ENCODE results near the gene EIF3L. TPM values are rescaled to one million over a fixed set of nuclear protein-coding genes. Genes with fewer than 3 reads are reported as not detected.

Gene EIF3L
- total RNA-seq, 1 experiment from 2014 or later, result 505 TPM

DNA sequence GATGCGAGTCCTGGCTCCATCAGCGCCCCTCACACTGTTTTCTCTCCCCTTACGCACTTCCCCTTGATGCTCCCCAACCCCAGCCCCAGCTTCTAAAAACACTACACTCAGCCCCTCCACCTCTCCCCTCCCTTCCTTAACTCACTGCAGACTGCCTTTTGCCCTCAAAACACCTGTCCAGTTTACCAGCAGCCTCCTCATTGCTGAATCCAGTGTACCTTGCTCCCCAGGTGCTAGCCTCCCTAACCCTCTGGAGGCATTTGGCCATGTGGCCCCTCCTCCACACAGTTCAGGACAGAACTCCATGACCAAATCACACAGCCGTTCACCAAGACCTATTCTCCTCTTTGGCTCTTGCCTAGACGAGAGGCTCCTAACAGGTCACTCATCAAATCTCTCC lies 28.9 kb upstream of the EIF3L start:
- H3K27ac Mint-ChIP-seq (ENCODE audit: low read depth, unreplicated experiment), result no peak overlapping the region
- no peak overlapping the region for H3K4me3 Mint-ChIP-seq (ENCODE audit: unreplicated experiment)
- no TSS peak for BruUV-seq (replicated peaks)
- TF ChIP-seq, protein P1, sequence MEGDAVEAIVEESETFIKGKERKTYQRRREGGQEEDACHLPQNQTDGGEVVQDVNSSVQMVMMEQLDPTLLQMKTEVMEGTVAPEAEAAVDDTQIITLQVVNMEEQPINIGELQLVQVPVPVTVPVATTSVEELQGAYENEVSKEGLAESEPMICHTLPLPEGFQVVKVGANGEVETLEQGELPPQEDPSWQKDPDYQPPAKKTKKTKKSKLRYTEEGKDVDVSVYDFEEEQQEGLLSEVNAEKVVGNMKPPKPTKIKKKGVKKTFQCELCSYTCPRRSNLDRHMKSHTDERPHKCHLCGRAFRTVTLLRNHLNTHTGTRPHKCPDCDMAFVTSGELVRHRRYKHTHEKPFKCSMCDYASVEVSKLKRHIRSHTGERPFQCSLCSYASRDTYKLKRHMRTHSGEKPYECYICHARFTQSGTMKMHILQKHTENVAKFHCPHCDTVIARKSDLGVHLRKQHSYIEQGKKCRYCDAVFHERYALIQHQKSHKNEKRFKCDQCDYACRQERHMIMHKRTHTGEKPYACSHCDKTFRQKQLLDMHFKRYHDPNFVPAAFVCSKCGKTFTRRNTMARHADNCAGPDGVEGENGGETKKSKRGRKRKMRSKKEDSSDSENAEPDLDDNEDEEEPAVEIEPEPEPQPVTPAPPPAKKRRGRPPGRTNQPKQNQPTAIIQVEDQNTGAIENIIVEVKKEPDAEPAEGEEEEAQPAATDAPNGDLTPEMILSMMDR (IDR thresholded peaks at IDR 0.05; ENCODE audit: unreplicated experiment), result no peak
- H3K27me3 Mint-ChIP-seq (ENCODE audit: insufficient read depth, unreplicated experiment), result no peaks in the 10 kb centered on the region
- intact Hi-C loops (cut with micrococcal nuclease), result no loop called here
- H3K9me3 Mint-ChIP-seq (ENCODE audit: unreplicated experiment), result no peaks in the 10 kb centered on the region
- no peak for DNase-seq (ENCODE audit: unreplicated experiment)
- peaks cover 6% of the 10 kb centered on the region for H3K4me1 Mint-ChIP-seq (ENCODE audit: insufficient read depth, unreplicated experiment)
- no peaks in the 10 kb centered on the region for H3K36me3 Mint-ChIP-seq (ENCODE audit: insufficient read depth, unreplicated experiment)
- CTCF ChIA-PET, result interaction anchor here (5.7 kb wide), 1 partner anchor 43 kb away, joined by 60 read pairs; no protein-coding TSS in a partner anchor
- POLR2A ChIA-PET, result no interaction called here

DNA sequence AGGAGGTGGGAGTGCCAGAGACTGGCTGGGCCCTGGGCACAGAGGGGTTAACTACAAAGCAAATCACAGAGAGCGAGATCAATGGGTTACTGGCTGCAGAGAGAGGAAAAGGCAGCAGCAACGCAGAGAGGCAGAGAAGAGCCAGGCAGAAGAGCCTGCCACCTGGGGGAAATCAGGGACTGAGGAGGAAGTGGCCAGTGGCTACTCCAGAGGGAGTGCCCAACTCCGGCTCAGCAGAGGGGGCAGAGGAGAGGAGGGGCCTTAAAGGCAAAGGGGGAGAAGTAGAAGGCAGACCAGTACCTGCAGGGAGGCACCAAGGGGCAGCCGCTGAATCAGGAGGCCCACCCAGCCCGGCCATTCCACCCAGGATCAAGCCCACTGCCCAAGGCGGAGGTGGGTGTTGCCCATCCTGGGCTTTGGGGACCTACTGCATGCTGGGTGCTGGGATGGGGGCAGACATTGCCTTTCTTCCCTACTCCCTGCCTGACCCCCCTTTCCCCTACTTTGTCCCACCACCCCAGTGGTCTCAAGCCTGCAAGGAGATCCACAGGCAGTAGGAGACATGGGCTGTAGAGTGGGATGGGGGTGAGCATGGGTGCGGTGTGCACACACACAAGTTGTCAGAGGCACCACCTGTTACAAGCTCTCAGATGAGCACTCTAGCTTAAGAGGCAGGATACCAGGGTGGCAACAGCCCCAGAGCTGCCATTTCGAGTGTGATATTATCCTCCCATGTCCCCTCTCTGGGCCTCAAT lies 27.0 kb upstream of the EIF3L start:
- BruUV-seq (replicated peaks), result no TSS peak
- intact Hi-C loops (cut with micrococcal nuclease), result no loop called here
- H3K27ac Mint-ChIP-seq (ENCODE audit: low read depth, unreplicated experiment), result no peak overlapping the region
- no peaks in the 10 kb centered on the region for H3K9me3 Mint-ChIP-seq (ENCODE audit: unreplicated experiment)
- no peak for DNase-seq (ENCODE audit: unreplicated experiment)
- no peaks in the 10 kb centered on the region for H3K27me3 Mint-ChIP-seq (ENCODE audit: insufficient read depth, unreplicated experiment)
- peaks cover 6% of the 10 kb centered on the region for H3K4me1 Mint-ChIP-seq (ENCODE audit: insufficient read depth, unreplicated experiment)
- TF ChIP-seq, protein P1 (IDR thresholded peaks at IDR 0.05; ENCODE audit: unreplicated experiment), result no peak
- CTCF ChIA-PET, result interaction anchor here (0.8 kb wide), 1 partner anchor 143 kb away, joined by 3 read pairs; no protein-coding TSS in a partner anchor
- no peaks in the 10 kb centered on the region for H3K36me3 Mint-ChIP-seq (ENCODE audit: insufficient read depth, unreplicated experiment)
- POLR2A ChIA-PET, result interaction anchor here (1.3 kb wide), 1 partner anchor 27 kb away, joined by 6 read pairs; the partner anchor contains the start of gene EIF3L
- H3K4me3 Mint-ChIP-seq (ENCODE audit: unreplicated experiment), result no peak overlapping the region

DNA sequence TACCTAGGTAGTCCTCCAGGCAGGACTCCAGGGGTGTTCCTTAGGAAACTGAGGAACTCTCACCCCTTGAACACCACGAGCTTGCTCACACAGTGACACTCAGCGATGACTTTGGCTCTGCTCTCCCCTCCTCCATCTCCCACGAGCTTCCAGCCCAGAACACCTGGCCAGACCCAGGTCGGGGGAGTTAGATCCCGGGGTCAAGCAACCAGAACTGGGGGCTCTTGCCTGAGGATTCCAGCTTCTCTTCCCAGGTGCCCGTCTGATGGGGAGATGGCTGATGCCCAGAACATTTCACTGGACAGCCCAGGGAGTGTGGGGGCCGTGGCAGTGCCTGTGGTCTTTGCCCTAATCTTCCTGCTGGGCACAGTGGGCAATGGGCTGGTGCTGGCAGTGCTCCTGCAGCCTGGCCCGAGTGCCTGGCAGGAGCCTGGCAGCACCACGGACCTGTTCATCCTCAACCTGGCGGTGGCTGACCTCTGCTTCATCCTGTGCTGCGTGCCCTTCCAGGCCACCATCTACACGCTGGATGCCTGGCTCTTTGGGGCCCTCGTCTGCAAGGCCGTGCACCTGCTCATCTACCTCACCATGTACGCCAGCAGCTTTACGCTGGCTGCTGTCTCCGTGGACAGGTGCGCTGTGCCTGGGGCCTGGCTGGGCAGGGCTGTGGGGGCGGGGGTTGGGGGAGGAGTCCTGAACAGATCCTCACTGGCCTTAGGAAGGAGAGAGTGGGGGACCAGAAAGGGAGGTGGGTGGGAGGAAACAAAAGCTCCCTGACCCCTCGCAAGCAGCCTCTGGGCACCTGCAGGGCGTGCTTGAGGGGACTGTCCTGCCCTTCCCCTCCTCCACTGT lies 25.9 kb upstream of the EIF3L start, which contains the start of gene GALR3:
Gene GALR3 (plus strand): TSS at position 249 of the 852 bp plus-strand sequence. CDS start 25 bp downstream, at position 274.
- Mint-ChIP-seq H3K4me3 (ENCODE audit: unreplicated experiment) (no peak within 1 kb of the TSS), H3K27me3 (ENCODE audit: insufficient read depth, unreplicated experiment) (no peaks in the 10 kb centered on the region), H3K9me3 (ENCODE audit: unreplicated experiment) (no peaks in the 10 kb centered on the region), H3K27ac (ENCODE audit: low read depth, unreplicated experiment) (no peak within 1 kb of the TSS), H3K4me1 (ENCODE audit: insufficient read depth, unreplicated experiment) (no peaks in the 10 kb centered on the region), H3K36me3 (ENCODE audit: insufficient read depth, unreplicated experiment) (no peaks in the 10 kb centered on the region)
- no TSS peak for BruUV-seq (replicated peaks)
- ChIA-PET CTCF (interaction anchor here (1.2 kb wide), 1 partner anchor 142 kb away, joined by 3 read pairs; no protein-coding TSS in a partner anchor), POLR2A (interaction anchor here (0.9 to 1.3 kb wide), 2 partner anchors 26 to 111 kb away, joined by 6 to 7 read pairs; partner anchors contain the start of gene EIF3L)
- TF ChIP-seq, protein P1 (IDR thresholded peaks at IDR 0.05; ENCODE audit: unreplicated experiment), result no peak
- no peak for DNase-seq (ENCODE audit: unreplicated experiment)
- intact Hi-C loops (cut with micrococcal nuclease), result no loop called here

Measured in MCF 10A (cell line).